Activated CD8-positive, alpha-beta memory T cell treated with anti-CD3 and anti-CD28 coated beads, Interleukin-2, amount 50 U/mL, for 1 hour (primary cell): ENCODE results near the gene TSPAN17.

Source experiments
- DNase-seq: peaks from one replicate; pipeline ENCODE4 v3.0.0-alpha.2; 2020; ENCODE audit errors: extremely low read depth

Gene TSPAN17

DNA sequence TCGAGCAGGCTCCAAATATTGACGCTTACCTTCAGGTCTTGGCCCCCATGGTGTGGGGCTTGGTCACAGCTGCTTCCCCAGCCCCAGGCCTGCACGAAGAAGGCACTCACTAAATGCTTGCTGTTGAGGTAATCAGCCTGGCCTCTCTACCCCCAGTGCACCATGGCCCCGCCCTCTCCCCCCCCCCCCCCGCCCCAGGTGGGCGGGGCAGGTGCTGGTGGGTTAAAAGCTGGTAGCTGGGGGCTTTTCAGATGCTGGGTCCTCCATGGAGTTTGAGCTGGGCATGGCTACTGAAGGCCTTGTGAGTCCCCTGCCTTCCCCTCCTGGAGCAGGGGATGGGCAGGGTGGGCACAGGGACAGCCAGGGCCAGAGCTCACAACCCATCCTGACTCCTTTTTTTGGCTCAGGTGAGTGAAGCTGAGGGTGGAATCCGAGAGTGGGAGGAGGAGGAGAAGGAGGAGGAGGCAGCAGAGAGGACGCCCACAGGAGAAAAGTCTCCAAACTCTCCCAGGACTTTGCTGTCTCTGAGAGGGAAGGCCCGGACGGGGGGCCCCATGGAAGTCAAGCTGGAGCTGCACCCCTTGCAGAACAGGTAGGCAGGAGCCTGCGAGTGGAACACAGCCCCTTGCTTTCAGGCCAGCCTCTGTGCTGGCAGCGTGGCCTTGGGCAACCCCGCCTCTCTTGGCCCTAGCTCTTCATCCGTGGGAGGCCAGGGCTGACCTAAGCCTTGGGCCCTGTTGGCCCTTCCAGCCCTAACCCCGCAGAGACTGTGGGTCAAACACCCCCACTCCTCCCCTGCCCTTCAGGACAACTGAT, 4.4 kb upstream of the TSPAN17 start:
- DNase-seq = no peak

DNA sequence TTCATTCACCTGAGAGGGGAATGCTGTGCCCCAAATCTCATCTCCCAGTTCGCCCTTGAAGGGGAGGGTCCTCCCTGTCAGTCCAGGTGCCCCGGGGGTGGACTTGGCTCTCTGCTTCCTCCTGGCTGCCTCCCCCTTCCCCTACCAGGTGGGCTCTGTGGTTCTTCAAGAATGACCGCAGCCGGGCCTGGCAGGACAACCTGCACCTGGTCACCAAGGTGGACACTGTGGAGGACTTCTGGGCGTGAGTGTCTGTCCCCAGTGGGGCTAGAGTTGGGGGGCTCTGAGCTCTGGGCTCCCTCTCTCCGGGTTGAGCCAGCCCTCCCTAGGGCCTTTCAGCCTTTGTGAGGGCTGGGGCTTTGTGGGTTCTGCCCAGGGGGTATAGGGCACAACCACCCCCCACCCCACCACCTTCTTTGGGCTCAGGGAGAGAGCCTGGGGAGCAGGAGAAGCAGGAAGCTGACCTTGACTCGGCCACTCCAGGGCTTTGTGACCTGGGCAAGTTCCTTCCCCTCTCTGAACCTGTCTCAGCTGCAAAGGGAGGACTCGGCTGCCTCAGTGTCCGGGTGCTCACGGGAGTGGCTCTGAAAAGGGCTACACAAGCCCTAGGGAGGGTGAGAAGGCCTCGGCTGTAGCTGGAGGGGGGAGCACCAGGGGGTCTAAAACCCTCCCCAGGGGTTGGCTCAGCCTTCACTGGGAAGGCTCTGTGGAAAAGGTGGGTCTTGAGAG, 3.6 kb upstream of the TSPAN17 start:
- DNase-seq = no peak

DNA sequence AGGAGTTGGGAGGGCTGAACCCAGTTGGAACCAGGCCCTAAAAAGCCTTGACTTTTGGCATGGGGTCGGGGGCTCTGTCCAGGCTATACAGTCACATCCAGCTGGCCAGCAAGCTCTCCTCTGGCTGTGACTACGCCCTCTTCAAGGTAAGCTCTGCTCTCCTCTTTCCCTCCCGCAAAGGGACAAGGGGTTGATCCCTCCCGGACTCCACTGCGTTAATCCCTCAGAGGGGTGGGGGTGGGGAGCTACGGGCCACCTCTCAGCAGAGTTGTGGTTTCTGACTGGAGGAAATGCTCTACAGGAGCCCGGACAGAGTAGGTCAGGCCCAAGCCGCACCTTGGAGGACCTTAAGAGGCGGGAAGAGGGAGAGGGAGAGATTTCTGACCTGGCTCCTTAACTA, 3.0 kb upstream of the TSPAN17 start:
- DNase-seq = no peak

DNA sequence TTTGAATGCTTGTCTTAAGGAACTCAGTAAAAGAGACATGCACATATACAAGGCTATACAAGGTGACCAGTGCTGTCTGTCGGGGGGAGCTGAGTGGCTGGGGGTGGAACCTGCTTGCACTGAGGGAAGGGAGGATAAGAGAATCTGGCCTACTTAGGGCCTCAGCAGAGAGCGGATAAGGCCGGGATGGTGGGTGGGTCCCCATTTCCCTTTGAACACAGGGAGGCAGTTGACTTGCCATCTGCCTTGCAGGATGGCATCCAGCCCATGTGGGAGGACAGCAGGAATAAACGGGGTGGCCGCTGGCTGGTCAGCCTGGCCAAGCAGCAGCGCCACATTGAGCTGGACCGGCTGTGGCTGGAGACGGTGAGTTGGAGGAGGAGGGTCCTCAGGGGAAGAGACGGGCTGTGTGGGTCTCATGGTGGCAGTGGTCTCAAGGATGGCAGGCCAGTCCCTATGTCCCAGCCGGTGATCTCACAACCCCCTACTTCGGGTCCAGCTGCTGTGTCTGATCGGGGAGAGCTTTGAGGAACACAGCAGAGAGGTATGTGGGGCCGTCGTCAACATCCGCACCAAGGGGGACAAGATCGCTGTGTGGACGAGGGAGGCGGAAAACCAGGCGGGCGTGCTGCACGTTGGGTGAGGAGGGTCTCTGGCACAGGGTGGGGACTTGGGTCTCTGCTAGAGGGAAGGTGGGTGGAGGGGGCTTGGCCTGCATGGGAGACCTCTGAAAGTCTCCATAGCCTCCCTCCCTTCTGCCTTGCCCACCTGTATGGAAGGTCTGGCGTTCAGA, 2.2 kb upstream of the TSPAN17 start:
- DNase-seq = no peak

DNA sequence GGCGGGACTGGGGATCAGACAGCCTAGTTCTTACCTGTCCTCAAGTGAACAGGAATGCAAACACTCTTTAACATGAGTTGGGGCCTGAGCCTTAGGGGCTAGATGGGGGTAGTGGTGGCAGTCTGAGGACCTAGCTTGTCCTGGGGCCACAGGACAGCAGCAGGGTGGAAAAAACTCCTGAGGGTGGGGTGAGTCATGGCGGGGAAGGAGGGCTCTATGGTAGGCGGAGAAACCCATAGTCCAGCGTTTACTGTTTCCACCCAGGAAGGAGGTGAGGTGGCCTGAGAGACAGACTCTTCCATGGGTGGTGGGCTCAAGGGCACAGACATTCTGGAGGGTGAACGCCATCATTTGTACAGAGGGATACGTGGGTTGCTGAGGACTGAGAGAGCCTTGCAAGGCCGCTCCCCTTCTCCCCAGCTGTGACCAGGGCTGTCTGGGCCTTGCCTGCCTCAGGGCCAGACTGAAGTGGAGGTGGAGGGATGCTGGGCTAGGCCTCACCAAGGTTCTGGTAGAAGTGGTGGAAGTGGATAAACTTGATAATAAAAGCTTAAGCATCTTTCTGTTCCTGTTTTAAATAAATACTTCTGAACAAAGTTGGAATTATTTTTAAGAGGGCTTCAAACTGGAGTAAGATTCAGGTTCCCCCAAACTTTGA, 1.1 kb upstream of the TSPAN17 start:
- DNase-seq = no peak

DNA sequence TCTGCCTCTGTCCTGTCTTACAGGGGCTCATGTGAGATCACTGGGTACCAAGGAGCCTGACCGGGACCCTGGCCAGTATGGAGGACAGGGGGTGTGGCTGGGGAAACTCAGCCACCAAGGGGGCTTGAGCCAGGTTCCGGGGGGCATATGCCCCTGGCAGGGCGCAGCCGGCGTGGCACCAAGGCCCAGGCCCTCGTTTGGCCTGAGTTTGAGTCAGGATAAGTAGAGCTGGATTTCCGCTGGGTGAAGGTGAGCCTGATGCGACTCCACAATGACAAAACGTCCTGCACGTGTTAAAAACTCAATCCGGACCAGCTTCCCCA, 616 bp upstream of the TSPAN17 start:
- no peak for DNase-seq

DNA sequence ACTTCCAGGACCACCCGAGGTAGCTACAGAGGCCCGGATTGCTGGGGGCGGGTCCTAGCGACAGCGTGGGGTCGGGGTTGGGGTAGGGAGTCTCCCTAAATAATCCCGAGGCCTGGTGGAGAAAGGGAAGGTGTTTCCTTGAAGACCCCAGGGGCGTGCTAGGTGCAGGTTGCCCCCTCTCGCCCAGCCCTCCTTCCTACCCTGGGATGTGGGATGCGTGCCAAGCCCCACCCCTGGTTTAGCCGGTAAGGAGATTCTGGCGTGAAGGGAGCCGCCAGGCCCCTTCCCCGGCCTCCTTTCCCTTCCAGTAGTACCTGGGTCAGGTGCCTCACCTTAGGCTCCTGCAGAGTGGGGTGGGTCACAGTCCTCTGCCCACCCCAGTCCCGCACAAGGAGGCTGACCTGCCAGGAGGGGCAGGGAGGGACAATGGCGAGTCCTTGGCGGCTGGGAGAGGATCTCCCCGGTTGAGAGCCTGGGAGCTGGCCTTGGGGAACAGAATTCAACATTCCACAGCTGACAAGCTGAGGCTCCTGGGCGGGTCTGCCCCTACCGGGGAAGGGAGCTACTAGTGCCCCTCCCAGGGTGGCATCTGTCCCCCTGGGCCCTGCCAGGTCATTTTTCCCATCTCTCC, 674 bp downstream of the TSPAN17 start:
- no peak for DNase-seq

DNA sequence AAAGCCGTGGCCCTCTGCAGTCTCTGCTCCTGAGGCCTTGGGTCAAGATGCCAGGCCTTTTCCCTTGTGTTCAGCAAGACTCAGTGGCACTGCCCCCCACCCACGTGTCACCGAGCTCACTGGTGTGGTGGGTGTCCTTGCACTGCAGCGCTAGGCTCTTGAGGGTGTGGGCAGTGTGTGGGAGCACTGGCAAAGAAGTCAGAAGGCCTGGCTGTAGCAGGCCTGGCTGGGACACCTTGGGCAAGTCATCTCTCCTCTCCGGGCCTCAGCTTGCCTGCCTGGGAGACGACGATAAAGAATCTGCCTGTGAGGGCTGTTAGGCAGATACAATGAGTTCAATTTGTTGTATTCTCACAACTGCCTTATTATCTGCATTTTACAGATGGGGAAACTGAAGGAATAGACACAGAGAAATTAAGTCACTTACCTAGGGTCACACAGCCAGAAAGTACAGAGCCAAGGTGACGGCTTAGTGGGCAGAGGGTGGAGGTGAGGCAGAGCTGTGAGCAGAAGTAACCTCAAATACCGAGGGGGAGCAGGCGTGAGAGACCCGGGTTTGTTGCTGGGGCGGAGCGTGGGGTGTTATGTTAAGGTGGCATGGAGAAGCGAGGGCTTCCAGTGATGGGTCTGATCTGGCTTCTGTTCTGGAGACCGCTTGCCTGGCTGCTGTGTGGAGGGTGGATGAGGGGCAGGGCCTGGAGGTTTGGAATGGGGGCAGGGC, 1.4 kb downstream of the TSPAN17 start:
- DNase-seq = peak; percentile 19

DNA sequence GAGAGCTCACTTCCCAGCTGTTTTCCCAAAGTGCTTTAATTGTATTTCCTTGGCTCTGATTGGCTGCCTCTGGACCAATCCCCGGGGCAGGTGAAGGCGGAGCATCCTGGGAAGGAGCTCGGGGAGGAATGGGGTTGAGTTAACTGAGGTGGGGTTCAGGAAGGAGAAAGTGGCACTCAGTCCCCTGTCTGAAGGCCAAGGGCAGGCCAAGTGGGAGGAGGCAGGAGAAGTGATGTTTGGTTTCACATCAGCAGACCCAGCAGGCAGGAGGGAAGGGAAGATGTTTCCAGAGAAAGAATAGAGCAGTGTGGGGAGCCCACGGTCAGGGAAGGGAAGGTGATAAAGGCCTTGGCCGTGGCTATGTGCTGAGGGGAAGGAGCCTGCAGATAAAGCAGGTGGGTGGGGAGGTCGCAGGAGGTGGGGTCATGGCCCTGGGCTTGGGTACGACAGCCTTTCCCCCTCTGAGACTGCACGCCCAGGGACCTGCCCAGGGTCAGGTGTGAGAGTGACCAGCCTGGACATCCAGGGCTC, 3.1 kb downstream of the TSPAN17 start:
- DNase-seq = no peak

DNA sequence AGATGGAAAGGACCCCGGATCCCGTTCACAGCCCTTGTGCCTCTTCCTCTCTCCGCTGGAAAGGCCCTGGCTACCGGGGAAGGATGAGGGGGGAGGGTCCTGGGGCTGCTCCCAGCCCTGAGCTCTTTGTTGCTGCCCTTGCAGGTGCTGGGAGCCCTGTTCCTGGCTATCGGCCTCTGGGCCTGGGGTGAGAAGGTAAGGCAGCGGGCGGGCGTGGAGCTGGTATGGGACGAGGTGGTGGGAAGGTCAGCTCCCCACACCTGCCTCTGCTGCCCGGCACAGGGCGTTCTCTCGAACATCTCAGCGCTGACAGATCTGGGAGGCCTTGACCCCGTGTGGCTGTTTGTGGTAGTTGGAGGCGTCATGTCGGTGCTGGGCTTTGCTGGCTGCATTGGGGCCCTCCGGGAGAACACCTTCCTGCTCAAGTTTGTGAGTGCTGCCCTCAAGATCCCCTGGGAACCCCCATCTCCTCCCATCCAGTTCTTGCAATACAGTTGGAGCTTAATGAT, 4.2 kb downstream of the TSPAN17 start:
- DNase-seq = no peak

DNA sequence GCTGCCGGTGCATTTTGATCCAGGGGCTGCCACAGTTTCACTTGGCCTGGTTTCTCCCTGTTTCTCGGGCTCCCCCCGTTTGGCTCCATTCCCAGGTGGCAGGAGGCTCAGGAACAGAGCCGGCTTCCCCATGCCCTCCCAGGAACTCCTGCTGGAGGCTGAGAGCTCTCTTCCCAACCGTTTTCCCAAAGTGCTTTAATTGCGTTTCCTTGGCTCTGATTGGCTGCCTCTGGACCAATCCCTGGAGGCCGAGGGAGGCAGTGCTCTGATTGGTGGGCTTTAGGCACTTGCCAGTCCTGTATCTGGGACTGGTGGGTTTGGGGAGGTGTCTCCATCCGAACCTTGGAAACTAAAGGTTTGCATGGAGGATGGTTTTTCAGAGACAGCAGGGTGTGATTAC, 4.9 kb downstream of the TSPAN17 start:
- DNase-seq = no peak

DNA sequence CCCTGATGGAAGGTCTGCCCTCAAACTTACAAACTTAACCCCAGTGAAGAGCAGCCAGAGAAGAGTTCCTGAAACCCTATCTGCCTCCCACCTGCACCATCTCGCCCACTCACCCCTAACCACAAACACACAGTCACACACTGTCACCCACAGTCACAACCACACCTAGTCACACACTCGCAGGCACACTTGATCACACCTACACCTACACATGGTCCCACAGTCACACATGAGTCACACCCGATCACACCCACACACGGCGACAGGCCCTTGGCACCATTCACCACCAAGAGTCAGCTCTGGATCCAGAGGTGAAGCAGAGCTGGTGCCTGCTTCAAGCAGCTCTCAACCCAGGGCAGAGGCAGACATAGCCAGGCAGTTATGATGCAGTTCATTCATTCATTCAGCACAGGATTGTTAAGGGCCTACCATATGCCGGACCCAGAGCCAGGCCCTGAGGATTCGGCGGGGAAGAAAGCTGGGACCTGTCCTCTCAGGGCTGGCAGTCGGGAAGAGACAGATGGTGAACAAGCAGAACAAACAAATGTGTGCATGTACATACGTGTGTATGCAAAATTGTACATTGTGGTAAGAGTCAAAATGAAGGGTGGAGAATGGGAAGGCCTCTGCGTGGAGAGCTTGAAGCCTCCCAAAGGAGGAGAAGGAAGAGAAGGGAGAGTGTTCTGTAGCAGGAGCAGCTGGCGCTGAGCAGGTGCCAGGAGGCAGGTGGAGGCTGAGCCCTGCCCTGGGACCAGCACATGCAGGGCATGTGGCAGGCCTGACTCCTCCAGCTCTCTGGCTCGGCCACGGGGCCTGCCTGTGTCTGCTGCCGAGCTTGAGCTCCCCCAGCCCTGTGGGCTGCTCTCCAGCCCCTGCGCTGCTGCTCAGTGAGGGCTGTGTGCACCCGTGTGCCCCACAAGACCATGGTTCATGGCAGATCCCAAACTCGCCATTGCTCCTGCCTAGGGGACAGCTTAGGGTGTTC, 6.4 kb downstream of the TSPAN17 start:
- DNase-seq = peak; percentile 36

DNA sequence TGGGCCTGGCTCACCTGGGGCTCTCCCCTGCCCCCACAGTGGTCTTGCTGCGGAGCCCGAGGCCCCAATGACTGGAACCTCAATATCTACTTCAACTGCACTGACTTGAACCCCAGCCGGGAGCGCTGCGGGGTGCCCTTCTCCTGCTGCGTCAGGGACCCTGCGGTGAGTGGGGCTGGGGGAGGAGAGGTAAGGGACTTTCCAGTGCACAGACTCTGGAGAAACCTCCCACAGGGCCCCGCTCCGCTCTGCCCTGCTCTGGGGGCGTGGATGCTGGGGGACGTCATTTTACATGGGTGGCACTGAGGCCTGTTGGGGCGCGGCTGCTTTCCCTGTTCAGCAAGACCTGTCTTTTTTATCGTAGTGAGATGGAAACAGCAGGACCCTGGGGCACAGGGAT, 7.6 kb downstream of the TSPAN17 start:
- DNase-seq = no peak

DNA sequence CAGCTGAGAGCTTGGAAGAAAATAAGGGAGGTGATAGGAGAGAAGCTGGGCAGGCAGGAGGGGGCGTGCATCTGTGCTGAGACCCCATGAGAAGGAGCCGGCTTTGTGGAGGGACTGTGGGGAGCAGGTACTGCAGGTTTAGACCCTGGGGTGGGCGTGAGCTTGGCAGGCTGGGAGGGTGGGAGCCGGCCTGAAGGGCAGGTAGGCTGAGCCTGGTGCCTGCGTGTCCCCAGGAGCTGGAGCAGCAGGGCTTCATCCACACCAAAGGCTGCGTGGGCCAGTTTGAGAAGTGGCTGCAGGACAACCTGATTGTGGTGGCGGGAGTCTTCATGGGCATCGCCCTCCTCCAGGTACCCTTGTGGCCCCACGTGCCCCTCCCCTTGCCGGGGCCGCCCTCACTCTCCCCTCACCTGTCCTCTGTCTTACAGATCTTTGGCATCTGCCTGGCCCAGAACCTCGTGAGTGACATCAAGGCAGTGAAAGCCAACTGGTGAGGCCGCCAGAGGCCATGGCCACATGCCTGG, 9.2 kb downstream of the TSPAN17 start:
- DNase-seq = no peak

DNA sequence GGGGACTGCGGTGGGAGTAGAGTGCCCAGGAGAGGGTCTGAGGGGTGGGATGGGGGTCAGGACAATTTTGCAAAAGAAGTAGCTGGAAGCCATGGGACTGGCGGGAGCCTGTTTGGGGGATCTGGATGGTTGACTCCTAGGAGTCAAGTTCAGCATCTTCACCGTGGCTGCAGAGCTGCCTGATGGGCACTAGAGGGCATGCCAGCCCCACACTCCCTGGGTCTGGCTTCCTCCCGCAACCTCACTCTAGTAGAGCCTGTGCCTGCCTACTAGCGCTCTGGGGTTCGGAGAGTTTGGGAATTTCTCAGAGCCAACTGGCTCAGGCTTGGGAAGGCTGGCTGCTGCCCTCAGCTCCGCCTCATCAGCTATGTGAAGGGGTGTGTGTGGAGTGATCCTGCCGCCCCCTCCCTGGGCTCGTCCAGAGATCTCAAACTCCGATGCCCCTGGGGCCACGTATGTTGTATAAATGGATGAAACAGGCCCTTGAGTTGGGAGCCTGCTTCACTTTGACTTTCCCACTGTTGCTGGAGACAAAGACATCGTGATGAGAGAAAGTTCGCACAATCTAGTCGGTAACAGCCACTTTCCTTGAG, 10.8 kb downstream of the TSPAN17 start:
- peak; percentile 14 for DNase-seq

DNA sequence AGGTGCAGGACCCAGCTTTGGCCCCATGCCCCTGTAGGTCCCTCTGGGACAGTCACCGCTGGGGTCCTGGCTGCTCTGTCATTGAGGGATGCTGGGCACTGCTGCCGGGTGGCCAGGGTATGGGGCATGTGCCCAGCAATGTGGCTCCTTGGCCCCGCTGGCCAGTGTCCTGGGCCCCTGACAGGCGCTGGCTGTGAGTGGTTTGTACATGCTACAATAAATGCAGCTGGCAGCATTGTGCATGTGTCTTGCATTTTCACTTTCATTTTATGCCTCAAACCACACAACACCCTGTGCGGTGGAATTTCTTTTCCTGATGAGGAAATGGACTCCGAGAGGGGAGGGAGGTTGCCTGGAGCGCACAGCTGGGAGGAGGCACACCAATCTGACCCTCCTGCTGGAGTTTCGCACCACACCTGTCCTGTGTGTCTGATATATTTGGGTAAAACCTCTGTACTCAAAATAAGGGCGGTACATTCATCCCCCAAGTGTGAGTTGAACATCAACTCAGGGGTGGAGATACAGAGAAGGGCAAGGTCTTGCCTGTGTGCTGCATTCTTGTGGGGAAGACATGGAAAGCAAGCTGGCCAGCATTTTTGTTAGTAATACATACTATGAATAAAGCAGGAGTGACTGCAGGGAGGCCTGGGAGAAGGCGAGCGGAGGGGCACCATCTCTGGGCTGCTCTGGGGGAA, 11.7 kb downstream of the TSPAN17 start:
- DNase-seq = no peak

DNA sequence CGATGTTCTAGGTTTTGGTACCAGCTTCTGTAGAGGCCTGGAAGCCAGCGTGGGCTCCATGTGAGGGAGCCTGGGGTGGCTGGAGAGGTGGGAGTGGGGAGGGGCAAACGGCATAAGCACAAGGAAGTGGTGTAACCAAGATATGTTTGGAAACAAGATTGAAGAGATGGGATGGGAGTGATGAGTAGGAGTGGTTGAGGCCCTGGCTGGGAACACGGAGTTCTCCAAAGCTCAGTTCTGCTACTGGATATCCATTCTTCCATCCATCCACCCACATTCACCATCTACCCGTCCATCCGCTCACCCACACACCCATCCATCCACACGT, 12.2 kb downstream of the TSPAN17 start:
- DNase-seq = no peak

DNA sequence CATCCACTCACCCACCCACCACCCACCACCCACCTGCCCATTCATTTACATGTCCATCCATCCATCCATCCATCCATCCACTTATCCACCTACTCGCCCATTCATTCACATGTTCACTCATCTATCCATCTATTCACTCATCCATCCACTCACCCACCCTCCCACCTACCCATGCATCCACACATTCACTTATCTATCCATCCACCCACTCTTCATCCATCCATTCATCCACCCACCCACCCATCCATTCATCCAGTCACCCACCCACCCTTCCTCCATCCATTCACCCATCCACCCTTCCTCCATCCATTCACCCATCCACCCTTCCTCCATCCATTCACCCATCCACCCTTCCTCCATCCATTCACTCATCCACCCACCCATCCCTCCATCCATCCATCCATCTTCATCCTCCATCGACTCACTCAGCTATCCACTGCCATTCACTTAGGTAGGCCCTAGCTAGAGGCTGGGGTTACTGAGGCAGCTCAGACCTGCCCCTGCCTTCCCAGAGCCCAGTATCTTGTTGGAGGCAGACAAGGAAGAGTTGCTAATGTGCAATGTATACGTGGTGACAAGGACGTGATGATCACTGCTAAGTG, 12.7 kb downstream of the TSPAN17 start:
- DNase-seq = no peak
